Astrocyte of the cerebellum (primary cell): Measurements from ENCODE around the gene ZW10.
"Not testable (repeated sequence)": the region's sequence is repeated elsewhere in the genome, so short reads cannot be mapped to it uniquely, and the experiment has no call there.

Source experiments
- DNase-seq: peaks from one replicate; pipeline ENCODE4 v3.0.0-alpha.2; 2011; ENCODE audit warnings: low read depth
- H3K4me3 ChIP-seq: 2 replicates; pipeline ENCODE4 v1.5.1; 2011; ENCODE audit warnings: mild to moderate bottlenecking, low read depth, low read length, moderate library complexity
- CTCF ChIP-seq: IDR thresholded peaks from 2 replicates; pipeline ENCODE4 v1.5.1; 2012; ENCODE audit warnings: low read length, low read depth, moderate library complexity, mild to moderate bottlenecking; ENCODE audit errors: missing control alignments
- in situ Hi-C: cut with HindIII; loops from 2 replicates; pipeline ENCODE4 v1.10.0; 2017; ENCODE audit warnings: low sequenced_read_pairs

ZW10 gene

GRCh38 chr11:113722221-113722620, 51.3 kb downstream of the ZW10 start:
- in situ Hi-C loops: no loop called here
- no peak overlapping the region for H3K4me3 ChIP-seq
- no peak for DNase-seq
- TF ChIP-seq CTCF: no peak

GRCh38 chr11:113721462-113722066, 51.9 kb downstream of the ZW10 start:
- in situ Hi-C loops: no loop called here
- TF ChIP-seq CTCF: no peak
- H3K4me3 ChIP-seq: no peak overlapping the region
- DNase-seq: no peak

GRCh38 chr11:113720478-113720877, 53.0 kb downstream of the ZW10 start:
- in situ Hi-C loops, DNase-seq, H3K4me3 ChIP-seq: not testable (repeated sequence)

DNA sequence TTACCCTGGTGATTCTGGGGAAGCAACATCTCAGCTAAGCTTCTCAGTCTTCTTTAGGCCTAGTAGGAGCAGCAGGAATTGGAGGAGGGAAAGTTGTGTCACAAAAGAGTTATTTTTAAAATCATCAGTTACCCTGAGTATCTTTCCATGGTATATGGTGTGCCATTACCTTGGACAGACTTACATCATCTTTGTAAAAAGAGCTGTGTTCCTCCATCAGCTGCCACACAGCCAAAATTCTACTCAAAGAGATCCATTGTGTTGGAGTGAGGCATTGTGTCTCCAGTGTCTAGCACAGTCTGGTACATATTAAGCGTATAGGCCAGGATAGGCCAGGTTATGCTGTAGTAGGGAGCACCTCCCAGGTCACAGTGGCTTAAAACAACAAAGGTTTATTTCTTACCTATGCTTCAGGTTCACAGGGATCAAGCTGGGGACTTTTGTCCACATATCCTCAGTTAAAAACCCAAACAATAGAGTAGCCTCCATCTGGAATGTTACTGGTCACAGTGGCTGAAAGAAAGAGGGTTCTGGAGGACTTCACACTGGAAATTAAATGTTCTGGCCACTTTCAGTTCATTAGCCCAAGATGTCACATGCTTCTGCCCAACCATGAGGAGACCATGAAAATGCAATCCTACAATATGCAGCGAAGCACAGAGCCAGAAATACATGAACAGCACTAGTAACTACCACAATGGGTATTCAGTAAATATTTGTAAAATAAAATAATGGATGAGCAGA, 57.4 kb downstream of the ZW10 start:
- TF ChIP-seq CTCF: no peak
- in situ Hi-C loops: no loop called here
- no peak for DNase-seq
- H3K4me3 ChIP-seq: no peak overlapping the region

DNA sequence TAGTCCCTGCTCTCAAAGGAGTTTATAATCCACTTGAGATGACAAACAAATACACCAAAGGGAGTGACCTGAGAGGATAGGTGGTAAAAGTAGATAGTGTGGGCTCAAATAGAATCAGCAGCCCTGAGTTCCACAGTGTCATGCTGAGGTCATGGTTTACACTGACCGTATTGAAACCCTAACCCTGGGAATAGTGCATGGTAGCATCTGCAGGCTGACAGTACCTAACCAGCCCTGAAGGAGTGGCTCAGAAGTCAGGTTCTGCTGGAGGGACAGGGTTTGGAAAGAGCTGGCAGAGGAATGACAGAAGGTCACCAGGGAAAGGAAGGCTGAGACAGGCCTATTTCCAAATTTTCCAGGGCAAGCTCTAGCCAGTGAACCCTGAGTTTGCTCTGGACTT, 58.2 kb downstream of the ZW10 start:
- H3K4me3 ChIP-seq: no peak overlapping the region
- no peak for TF ChIP-seq CTCF
- in situ Hi-C loops: no loop called here
- DNase-seq: no peak

- no peak for TF ChIP-seq CTCF
- H3K4me3 ChIP-seq: no peak overlapping the region
- no peak for DNase-seq
Measured at GRCh38 chr11:113710989-113711388, 62.5 kb downstream of the ZW10 start.

More at GRCh38 chr11:113710989-113711388, 62.5 kb downstream of the ZW10 start:
- in situ Hi-C loops: no loop called here
